MM.1S (cell line): ENCODE results near the gene GPR153.

Experiments
- DNase-seq: peaks from one replicate; pipeline ENCODE4 v3.0.0-alpha.2; 2015
- H2AFZ ChIP-seq: fragments of 300-600 bp; sonication (generic); 2 replicates; pipeline ENCODE4 v1.6.0; 2016; ENCODE audit warnings: antibody characterized with exemption, low read length
- H3F3A ChIP-seq: fragments of 300-600 bp; sonication (generic); 2 replicates; pipeline ENCODE4 v1.6.1; 2016; ENCODE audit warnings: mild to moderate bottlenecking, antibody characterized with exemption, low read length, moderate library complexity, mixed read lengths; ENCODE audit not compliant: insufficient read depth
- H3K27ac ChIP-seq: fragments of 300-600 bp; sonication (generic); 2 replicates; pipeline ENCODE4 v1.5.1; 2016; ENCODE audit warnings: mild to moderate bottlenecking, low read length
- H3K27me3 ChIP-seq: fragments of 300-600 bp; sonication (generic); replicated peaks from 2 replicates; pipeline ENCODE4 v1.6.0; 2016; ENCODE audit warnings: low read length; ENCODE audit not compliant: insufficient read depth
- H3K36me3 ChIP-seq: fragments of 300-600 bp; sonication (generic); replicated peaks from 2 replicates; pipeline ENCODE4 v1.6.1; 2016; ENCODE audit warnings: mild to moderate bottlenecking, low read length, mixed read lengths; ENCODE audit not compliant: insufficient read depth
- H3K4me1 ChIP-seq: fragments of 300-600 bp; sonication (generic); 2 replicates; pipeline ENCODE4 v1.6.1; 2016; ENCODE audit warnings: low read length, mixed read lengths
- H3K4me2 ChIP-seq: fragments of 300-600 bp; sonication (generic); 2 replicates; pipeline ENCODE4 v1.6.0; 2016; ENCODE audit warnings: low read depth, low read length
- H3K4me3 ChIP-seq: fragments of 300-600 bp; sonication (generic); 2 replicates; pipeline ENCODE4 v1.5.1; 2016; ENCODE audit warnings: low read length, mixed read lengths
- H3K79me2 ChIP-seq: fragments of 300-600 bp; sonication (generic); 2 replicates; pipeline ENCODE4 v1.6.1; 2016; ENCODE audit warnings: mixed run types, low read length, mixed read lengths
- H3K9ac ChIP-seq: fragments of 300-600 bp; sonication (generic); 2 replicates; pipeline ENCODE4 v1.6.1; 2016; ENCODE audit warnings: low read length, mixed read lengths
- H3K9me2 ChIP-seq: fragments of 300-600 bp; sonication (generic); replicated peaks from 2 replicates; pipeline ENCODE4 v1.6.1; 2016; ENCODE audit warnings: mild to moderate bottlenecking, low read length, mixed read lengths; ENCODE audit not compliant: insufficient read depth
- H3K9me3 ChIP-seq: fragments of 300-600 bp; sonication (generic); replicated peaks from 2 replicates; pipeline ENCODE4 v1.6.1; 2016; ENCODE audit warnings: mild to moderate bottlenecking, low read length, mixed read lengths; ENCODE audit not compliant: insufficient read depth
- H4K20me1 ChIP-seq: fragments of 300-600 bp; sonication (generic); 2 replicates; pipeline ENCODE4 v1.6.1; 2016; ENCODE audit warnings: mild to moderate bottlenecking, low read length, moderate library complexity, mixed read lengths; ENCODE audit not compliant: insufficient read depth
- CTCF ChIP-seq: fragments of 300-600 bp; sonication (generic); IDR thresholded peaks from 2 replicates; pipeline ENCODE4 v1.5.1; 2016; ENCODE audit warnings: antibody characterized with exemption, low read length, mixed read lengths
- EZH2 ChIP-seq: fragments of 300-600 bp; sonication (generic); optimal IDR thresholded peaks from 2 replicates; pipeline ENCODE3; 2017; ENCODE audit warnings: low read depth, mild to moderate bottlenecking, antibody characterized with exemption, low read length, mixed read lengths
- EZH2phosphoT487 ChIP-seq: fragments of 300-600 bp; sonication (generic); IDR thresholded peaks from 2 replicates; pipeline ENCODE4 v1.6.1; 2018; ENCODE audit warnings: antibody characterized with exemption, low read length

The GPR153 gene

GRCh38 chr1:6301526-6301925 lies 40.6 kb upstream of the GPR153 start:
- H4K20me1 ChIP-seq = no peaks in the 10 kb centered on the region
- no peak overlapping the region for H3K27ac ChIP-seq
- no peak overlapping the region for H3K9ac ChIP-seq
- no peaks in the 10 kb centered on the region for H3K27me3 ChIP-seq
- no peak overlapping the region for H2AFZ ChIP-seq
- no peaks in the 10 kb centered on the region for H3K36me3 ChIP-seq
- no peaks in the 10 kb centered on the region for H3K4me1 ChIP-seq
- H3K9me2 ChIP-seq = no peaks in the 10 kb centered on the region
- H3K79me2 ChIP-seq = no peaks in the 10 kb centered on the region
- TF ChIP-seq EZH2 (no peak), CTCF (no peak), EZH2phosphoT487 (no peak)
- H3K4me3 ChIP-seq = no peak overlapping the region
- no peaks in the 10 kb centered on the region for H3F3A ChIP-seq
- DNase-seq = no peak
- H3K4me2 ChIP-seq = no peak overlapping the region
- H3K9me3 ChIP-seq = no peaks in the 10 kb centered on the region

- H3K9me3 ChIP-seq = no peaks in the 10 kb centered on the region
- H3F3A ChIP-seq = no peaks in the 10 kb centered on the region
- H3K27me3 ChIP-seq = no peaks in the 10 kb centered on the region
- no peak overlapping the region for H3K9ac ChIP-seq
- DNase-seq = no peak
- no peaks in the 10 kb centered on the region for H3K4me1 ChIP-seq
- no peak overlapping the region for H3K27ac ChIP-seq
- no peak overlapping the region for H3K4me2 ChIP-seq
- TF ChIP-seq EZH2 = no peak
- TF ChIP-seq CTCF = no peak
- no peak for TF ChIP-seq EZH2phosphoT487
- no peak overlapping the region for H2AFZ ChIP-seq
- no peaks in the 10 kb centered on the region for H3K36me3 ChIP-seq
- no peaks in the 10 kb centered on the region for H3K9me2 ChIP-seq
- no peak overlapping the region for H3K4me3 ChIP-seq
- no peaks in the 10 kb centered on the region for H4K20me1 ChIP-seq
- no peaks in the 10 kb centered on the region for H3K79me2 ChIP-seq
These were observed 39.6 kb upstream of the GPR153 start for GRCh38 chr1:6300342-6301048.

- Histone ChIP-seq H4K20me1 (no peaks in the 10 kb centered on the region), H3K36me3 (no peaks in the 10 kb centered on the region), H3K9ac (no peak overlapping the region), H3K27me3 (no peaks in the 10 kb centered on the region), H3K9me3 (no peaks in the 10 kb centered on the region), H2AFZ (no peak overlapping the region), H3K9me2 (no peaks in the 10 kb centered on the region), H3K27ac (no peak overlapping the region), H3K79me2 (no peaks in the 10 kb centered on the region), H3K4me2 (no peak overlapping the region), H3K4me1 (no peaks in the 10 kb centered on the region), H3K4me3 (no peak overlapping the region), H3F3A (no peaks in the 10 kb centered on the region)
- no peak for DNase-seq
- no peak for TF ChIP-seq CTCF
- no peak for TF ChIP-seq EZH2phosphoT487
- no peak for TF ChIP-seq EZH2
These were observed 38.8 kb upstream of the GPR153 start for GRCh38 chr1:6299557-6300165.
